ENCODE data around the gene FERMT1. TPM values are rescaled to one million over a fixed set of nuclear protein-coding genes. Genes with fewer than 3 reads are reported as not detected.
A peak's percentile ranks its signal among the peaks of the same experiment; 100 is the strongest.

Gene FERMT1
- total and polyA plus RNA-seq, 7 donors = 0.03 to 1.0 (median 0.13) TPM

GRCh38 chr20:6130045-6130444 lies 7.2 kb upstream of the FERMT1 start:
- TF ChIP-seq CTCF (IDR thresholded peaks at IDR 0.05) = no peak
- ATAC-seq (no peak), DNase-seq (no peak)
- H3K27ac ChIP-seq = no peak overlapping the region
- peaks cover 0 to 7% (median 0%) of the 10 kb centered on the region in 3 donors for H3K27me3 ChIP-seq (ENCODE audit: insufficient read depth in 3 of 3, low read length in 2 of 3)
- no peaks in the 10 kb centered on the region for H3K4me1 ChIP-seq
- no peaks in the 10 kb centered on the region for H3K36me3 ChIP-seq (ENCODE audit: insufficient read depth in 1 of 2, low read depth in 1 of 2)
- 86 to 90% (median 88%) methylated on average over 5 of the region's 5 CpGs for WGBS, 3 donors
- intact Hi-C loops (cut with DNase I) = no loop called here
- no peaks in the 10 kb centered on the region for H3K9me3 ChIP-seq
- no peak overlapping the region for H3K4me3 ChIP-seq

DNA sequence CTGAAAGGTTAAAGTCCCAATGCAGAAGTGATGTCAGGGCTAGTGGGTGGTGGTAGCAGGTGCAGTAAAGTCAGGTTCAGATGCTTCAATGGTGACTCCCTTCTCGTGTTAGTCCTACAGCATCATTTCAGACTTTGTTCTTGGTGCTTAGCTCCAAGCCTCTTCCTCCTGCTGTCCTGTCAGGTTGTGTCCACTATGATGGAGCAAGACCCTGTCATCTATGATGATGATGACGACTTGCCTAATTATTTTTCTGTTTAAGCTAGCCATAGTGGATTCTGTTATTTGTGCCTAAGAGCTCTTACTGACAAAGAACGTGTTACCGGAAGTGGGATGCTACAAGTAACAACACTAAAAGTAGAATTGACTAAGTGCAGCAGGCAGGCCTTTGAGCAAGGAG lies 5.0 kb upstream of the FERMT1 start:
- DNase-seq (no peak), ATAC-seq (no peak)
- TF ChIP-seq CTCF (IDR thresholded peaks at IDR 0.05) = no peak
- Histone ChIP-seq H3K27me3 (ENCODE audit: insufficient read depth in 3 of 3, low read length in 2 of 3) (peaks cover 0 to 22% (median 0%) of the 10 kb centered on the region in 3 donors), H3K4me1 (no peaks in the 10 kb centered on the region), H3K9me3 (no peaks in the 10 kb centered on the region), H3K4me3 (no peak overlapping the region), H3K27ac (no peak overlapping the region), H3K36me3 (ENCODE audit: insufficient read depth in 1 of 2, low read depth in 1 of 2) (no peaks in the 10 kb centered on the region)
- 77 to 80% (median 79%) methylated on average over 4 of the region's 4 CpGs for WGBS, 3 donors
- intact Hi-C loops (cut with DNase I) = no loop called here

GRCh38 chr20:6126846-6127245 lies 4.0 kb upstream of the FERMT1 start:
- intact Hi-C loops (cut with DNase I) = no loop called here
- Histone ChIP-seq H3K4me3 (no peak overlapping the region), H3K27ac (no peak overlapping the region), H3K9me3 (no peaks in the 10 kb centered on the region), H3K36me3 (ENCODE audit: insufficient read depth in 1 of 2, low read depth in 1 of 2) (no peaks in the 10 kb centered on the region), H3K4me1 (no peaks in the 10 kb centered on the region), H3K27me3 (ENCODE audit: insufficient read depth in 3 of 3, low read length in 2 of 3) (peaks cover 0 to 29% (median 0%) of the 10 kb centered on the region in 3 donors)
- TF ChIP-seq CTCF (IDR thresholded peaks at IDR 0.05) = no peak
- DNase-seq (no peak), ATAC-seq (no peak)
- WGBS, 3 donors = 81 to 90% (median 82%) methylated on average over 2 of the region's 2 CpGs

- H3K4me1 ChIP-seq = no peaks in the 10 kb centered on the region
- TF ChIP-seq CTCF (IDR thresholded peaks at IDR 0.05) = no peak
- no peaks in the 10 kb centered on the region for H3K9me3 ChIP-seq
- H3K27me3 ChIP-seq (ENCODE audit: insufficient read depth in 3 of 3, low read length in 2 of 3) = peaks cover 0 to 38% (median 0%) of the 10 kb centered on the region in 3 donors
- H3K36me3 ChIP-seq (ENCODE audit: insufficient read depth in 1 of 2, low read depth in 1 of 2) = no peaks in the 10 kb centered on the region
- DNase-seq (no peak), ATAC-seq (no peak)
- H3K4me3 ChIP-seq = peak overlapping the region; percentile 62
- intact Hi-C loops (cut with DNase I) = no loop called here
- WGBS, 3 donors = 92 to 94% (median 93%) methylated on average over 4 of the region's 4 CpGs
- H3K27ac ChIP-seq = no peak overlapping the region
These were observed 802 bp upstream of the FERMT1 start for GRCh38 chr20:6123649-6124014.
